DMS 273 (cell line): Measurements from ENCODE around the gene SYT6.

Experiments used
- DNase-seq: peaks from one replicate; lab custom pipeline; 2025; ENCODE audit not compliant: unreplicated experiment; lab: John Stamatoyannopoulos, UW

SYT6 gene

GRCh38 chr1:114122941-114123618, 30.6 kb downstream of the SYT6 start:
- peak; percentile 16 for DNase-seq

- DNase-seq, result no peak
These were observed 35.2 kb downstream of the SYT6 start for GRCh38 chr1:114118351-114118990.

- DNase-seq, result no peak
These were observed 36.0 kb downstream of the SYT6 start for GRCh38 chr1:114117654-114118053.

GRCh38 chr1:114116086-114116485, 37.6 kb downstream of the SYT6 start:
- no peak for DNase-seq

- no peak for DNase-seq
These were observed 39.2 kb downstream of the SYT6 start for GRCh38 chr1:114114185-114115094.

- DNase-seq, result no peak
These were observed 40.1 kb downstream of the SYT6 start for GRCh38 chr1:114113411-114114184.

GRCh38 chr1:114112775-114113174, 40.9 kb downstream of the SYT6 start:
- no peak for DNase-seq

- no peak for DNase-seq
These were observed 41.7 kb downstream of the SYT6 start for GRCh38 chr1:114111731-114112641.

- DNase-seq, result no peak
These were observed 43.7 kb downstream of the SYT6 start for GRCh38 chr1:114109981-114110380.

GRCh38 chr1:114108751-114109255, 44.9 kb downstream of the SYT6 start:
- DNase-seq, result peak; percentile 17

- peak; percentile 70 for DNase-seq
These were observed 45.9 kb downstream of the SYT6 start for GRCh38 chr1:114107474-114108435.

- DNase-seq, result peak; percentile 63
These were observed 48.2 kb downstream of the SYT6 start for GRCh38 chr1:114105421-114105979.

GRCh38 chr1:114104949-114105348, 48.7 kb downstream of the SYT6 start:
- DNase-seq, result no peak

GRCh38 chr1:114103992-114104391, 49.7 kb downstream of the SYT6 start:
- DNase-seq, result no peak

GRCh38 chr1:114102136-114102535, 51.5 kb downstream of the SYT6 start:
- DNase-seq, result no peak

- DNase-seq, result no peak
These were observed 53.5 kb downstream of the SYT6 start for GRCh38 chr1:114100148-114100547.

- no peak for DNase-seq
These were observed 54.4 kb downstream of the SYT6 start for GRCh38 chr1:114099268-114099667.

GRCh38 chr1:114097109-114097508, 56.6 kb downstream of the SYT6 start:
- no peak for DNase-seq
